GM18951 (cell line): ENCODE data around the gene SLC7A4.
"Not testable (repeated sequence)": the region's sequence is repeated elsewhere in the genome, so short reads cannot be mapped to it uniquely, and the experiment has no call there.

Experiments used
- POLR2A ChIP-seq: IDR thresholded peaks from 4 replicates; pipeline ENCODE4 v1.6.1; 2011; ENCODE audit warnings: mild to moderate bottlenecking; ENCODE audit not compliant: insufficient read length, insufficient read depth; ENCODE audit errors: extremely low read depth
- in situ Hi-C: fragments of 300-500 bp; cut with MboI; formaldehyde crosslinking; loops from one replicate; pipeline ENCODE4 v1.12.0; 2022; ENCODE audit warnings: low sequenced_read_pairs, mixed read lengths, inconsistent platforms; ENCODE audit not compliant: unreplicated experiment

The SLC7A4 gene

GRCh38 chr22:21013657-21014201 lies 18.6 kb downstream of the SLC7A4 start:
- in situ Hi-C loops = no loop called here
- no peak for TF ChIP-seq POLR2A

- in situ Hi-C loops = no loop called here
- TF ChIP-seq POLR2A = no peak
Observed at GRCh38 chr22:21012446-21013407, 19.6 kb downstream of the SLC7A4 start.

GRCh38 chr22:21010426-21011113 lies 21.8 kb downstream of the SLC7A4 start:
- no peak for TF ChIP-seq POLR2A
- in situ Hi-C loops = no loop called here

- no peak for TF ChIP-seq POLR2A
- in situ Hi-C loops = no loop called here
Observed at GRCh38 chr22:21009638-21010425, 22.5 kb downstream of the SLC7A4 start.

- in situ Hi-C loops = not testable (repeated sequence)
Observed at GRCh38 chr22:21009208-21009607, 23.2 kb downstream of the SLC7A4 start.

GRCh38 chr22:21003782-21004181 lies 28.6 kb downstream of the SLC7A4 start:
- in situ Hi-C loops = no loop called here

GRCh38 chr22:21001601-21002325 lies 30.6 kb downstream of the SLC7A4 start, which contains the start of gene THAP7:
TSS of gene THAP7 (minus strand) at chr22:21002118. CDS start at chr22:21001911, 207 bp downstream.
- in situ Hi-C loops = no loop called here
- TF ChIP-seq POLR2A = peak; percentile 93

More at GRCh38 chr22:21003782-21004181, 28.6 kb downstream of the SLC7A4 start:
- no peak for TF ChIP-seq POLR2A

GRCh38 chr22:21000987-21001600 lies 31.3 kb downstream of the SLC7A4 start:
- TF ChIP-seq POLR2A = no peak
- in situ Hi-C loops = no loop called here

- in situ Hi-C loops = no loop called here
- peak; percentile 7 for TF ChIP-seq POLR2A
Observed at GRCh38 chr22:21000207-21000986, 32.0 kb downstream of the SLC7A4 start.

GRCh38 chr22:20999350-21000206 lies 32.8 kb downstream of the SLC7A4 start:
- in situ Hi-C loops = no loop called here
- TF ChIP-seq POLR2A = peak; percentile 19
